HTR-8/SVneo (cell line): ENCODE results near the gene NDFIP2.
"Not testable (repeated sequence)": the region's sequence is repeated elsewhere in the genome, so short reads cannot be mapped to it uniquely, and the experiment has no call there.

ENCODE experiments used
- DNase-seq: peaks from one replicate; pipeline ENCODE4 v3.0.0; 2011; ENCODE audit warnings: low spot score, mixed read lengths; ENCODE audit not compliant: insufficient read length
- FAIRE-seq: peaks from 2 replicates; lab custom pipeline; 2011; peaks lifted over from hg19 to GRCh38; lab: Jason Lieb, UNC

Gene NDFIP2

GRCh38 chr13:79582896-79583295, 101.9 kb downstream of the NDFIP2 start:
- FAIRE-seq, result no peak
- no peak for DNase-seq

DNA sequence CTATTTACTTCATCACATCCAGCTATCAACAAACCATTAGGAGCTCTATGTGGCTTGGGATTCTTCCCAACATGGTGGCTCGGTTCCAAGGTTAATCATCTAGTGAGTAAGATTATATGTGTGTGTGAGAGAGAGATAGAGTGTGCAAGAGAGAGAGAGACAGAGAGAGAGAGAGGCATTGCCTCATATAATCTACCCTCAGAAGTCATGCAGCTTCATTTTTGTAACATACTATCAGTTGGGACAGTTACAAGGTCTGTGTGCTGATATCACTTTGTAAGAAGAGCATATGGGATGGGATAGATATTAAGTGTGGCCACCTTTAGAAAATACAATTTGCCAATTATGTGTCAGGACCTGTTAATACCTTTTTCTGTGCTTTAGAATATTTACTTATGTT, 104.1 kb downstream of the NDFIP2 start:
- DNase-seq, result no peak
- FAIRE-seq, result no peak

- DNase-seq, result no peak
- no peak for FAIRE-seq
Measured at GRCh38 chr13:79589603-79590393, 108.8 kb downstream of the NDFIP2 start.

- FAIRE-seq, result no peak
Measured at GRCh38 chr13:79590394-79590676, 109.4 kb downstream of the NDFIP2 start.

DNA sequence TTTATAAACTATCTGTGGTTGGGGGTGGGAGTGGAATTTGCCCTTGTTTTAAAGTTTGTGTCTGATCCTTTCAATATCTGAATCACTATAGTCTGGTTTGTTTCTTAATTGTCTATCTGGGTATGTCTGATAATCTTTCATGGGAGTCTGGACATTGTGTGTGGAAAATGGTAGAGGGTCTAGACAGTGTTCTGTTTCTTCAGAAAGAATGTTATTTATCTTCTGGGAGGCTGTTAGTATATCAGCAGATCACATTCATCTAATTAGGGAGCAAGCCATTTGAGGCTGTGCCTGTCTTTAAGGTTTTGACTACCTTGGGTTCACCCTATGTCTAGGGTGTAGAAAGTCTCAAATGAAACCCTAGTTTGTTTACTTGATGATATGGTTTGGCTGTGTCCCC, 110.5 kb downstream of the NDFIP2 start:
- FAIRE-seq (no peak), DNase-seq (no peak)

More at GRCh38 chr13:79590394-79590676, 109.4 kb downstream of the NDFIP2 start:
- DNase-seq, result no peak

DNA sequence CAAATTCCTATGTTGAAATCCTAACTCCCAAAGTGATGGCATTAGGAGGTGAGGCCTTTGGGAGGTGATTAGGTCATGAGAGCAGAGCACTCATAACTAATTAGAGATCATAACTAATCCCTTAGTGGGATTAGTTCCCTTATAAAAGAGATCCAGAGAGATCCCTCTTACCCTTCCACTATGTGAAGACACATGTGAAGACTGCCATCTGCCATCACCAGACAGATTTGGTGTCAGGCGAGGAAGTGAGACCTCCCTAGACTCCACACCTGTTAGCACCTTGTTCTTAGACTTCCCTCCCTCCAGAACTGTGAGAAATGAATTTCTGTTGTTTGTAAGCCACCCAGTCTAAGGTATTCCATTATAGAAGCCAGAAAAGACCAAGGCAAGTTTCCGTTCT, 112.2 kb downstream of the NDFIP2 start:
- DNase-seq (no peak), FAIRE-seq (no peak)

- no peak for FAIRE-seq
- DNase-seq, result no peak
Measured at GRCh38 chr13:79593641-79594275, 112.8 kb downstream of the NDFIP2 start.

DNA sequence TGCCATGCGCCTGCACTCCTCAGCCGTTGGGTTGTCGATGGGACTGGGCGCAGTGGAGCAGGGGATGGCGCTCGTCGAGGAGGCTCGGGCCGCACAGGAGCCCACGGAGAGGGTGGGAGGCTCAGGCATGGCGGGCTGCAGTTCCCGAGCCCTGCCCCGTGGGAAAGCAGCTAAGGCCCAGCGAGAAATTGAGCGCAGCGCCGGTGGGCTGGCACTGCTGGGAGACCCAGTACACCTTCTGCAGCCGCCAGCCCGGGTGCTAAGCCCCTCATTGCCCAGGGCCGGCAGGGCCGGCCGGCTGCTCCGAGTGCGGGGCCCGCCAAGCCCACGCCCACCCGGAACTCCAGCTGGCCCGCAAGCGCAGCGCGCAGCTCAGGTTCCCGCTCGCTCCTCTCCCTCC, 119.2 kb downstream of the NDFIP2 start:
- not testable (repeated sequence) for DNase-seq, FAIRE-seq

DNA sequence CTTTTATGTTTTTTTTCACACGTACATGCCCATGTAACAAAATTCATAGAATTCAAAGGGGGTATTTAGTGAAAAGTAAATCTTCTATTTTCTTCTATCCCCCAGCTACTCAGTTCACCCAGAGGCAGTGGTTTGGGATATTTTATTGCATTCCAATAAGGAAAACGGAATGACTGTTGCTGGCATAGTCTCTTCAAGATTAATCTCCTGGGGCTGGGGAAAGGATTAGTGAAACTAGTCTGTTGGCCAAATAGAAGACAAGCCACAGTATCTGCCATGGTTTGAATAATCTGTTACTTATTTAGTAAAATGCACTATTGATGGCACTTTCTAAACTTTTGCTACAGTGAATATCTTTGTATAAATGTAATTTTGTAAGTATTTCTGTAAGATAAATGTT, 122.0 kb downstream of the NDFIP2 start:
- no peak for FAIRE-seq
- DNase-seq, result no peak

DNA sequence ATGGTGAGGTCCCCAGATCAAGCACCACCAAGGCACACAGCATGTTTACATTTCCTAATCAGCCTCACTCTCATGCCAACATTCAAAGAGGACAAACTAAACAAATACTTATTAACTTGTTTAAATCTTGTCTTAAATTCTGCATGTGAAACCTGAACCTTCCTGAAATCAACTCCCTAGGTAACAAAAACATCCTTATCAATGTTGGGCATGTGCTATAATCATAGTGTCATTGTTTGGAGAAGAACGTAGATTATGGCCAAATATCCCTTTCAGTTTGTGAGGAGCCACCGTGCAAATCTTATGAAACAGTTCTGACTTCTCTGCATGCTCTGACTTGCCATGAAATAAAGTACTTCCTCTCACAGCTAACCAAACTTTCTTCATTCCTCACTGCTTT, 123.8 kb downstream of the NDFIP2 start:
- FAIRE-seq (no peak), DNase-seq (no peak)
